ENCODE results near the gene WNT3. TPM values are rescaled to one million over a fixed set of nuclear protein-coding genes. Genes with fewer than 3 reads are reported as not detected.

Gene WNT3, protein sequence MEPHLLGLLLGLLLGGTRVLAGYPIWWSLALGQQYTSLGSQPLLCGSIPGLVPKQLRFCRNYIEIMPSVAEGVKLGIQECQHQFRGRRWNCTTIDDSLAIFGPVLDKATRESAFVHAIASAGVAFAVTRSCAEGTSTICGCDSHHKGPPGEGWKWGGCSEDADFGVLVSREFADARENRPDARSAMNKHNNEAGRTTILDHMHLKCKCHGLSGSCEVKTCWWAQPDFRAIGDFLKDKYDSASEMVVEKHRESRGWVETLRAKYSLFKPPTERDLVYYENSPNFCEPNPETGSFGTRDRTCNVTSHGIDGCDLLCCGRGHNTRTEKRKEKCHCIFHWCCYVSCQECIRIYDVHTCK
- 0.71 and 0.92 TPM in 2 replicates for total RNA-seq

GRCh38 chr17:46818316-46818928 is at the start of gene WNT3:
Gene WNT3 (minus strand): TSS chr17:46818692. CDS start chr17:46818597, 95 bp downstream.

GRCh38 chr17:46851029-46851741 is 32.7 kb upstream of the WNT3 start, which contains the start of gene WNT9B:
Gene WNT9B (plus strand): TSS chr17:46851583. CDS start chr17:46851639, 56 bp downstream.

Other genes starting within 250 kb of the WNT3 start
- gene ARL17A, start 239.0 kb downstream of the WNT3 start, total RNA-seq, result 2.6 and 3.9 TPM in 2 replicates
- 63.9 and 64.7 TPM in 2 replicates for gene NSF, start 228.0 kb downstream of the WNT3 start, total RNA-seq
- gene WNT9B, start 32.9 kb upstream of the WNT3 start, total RNA-seq, result not detected in 2 replicates
- gene GOSR2, start 104.5 kb upstream of the WNT3 start, total RNA-seq, result 53.0 and 71.0 TPM in 2 replicates
- gene RPRML, start 160.6 kb upstream of the WNT3 start, total RNA-seq, result not detected in 2 replicates

Measured in smooth muscle cell of bladder (primary cell).